Sigmoid colon (tissue), 4 donors: ENCODE data around the gene SYNE2.

Experiments used
- POLR2AphosphoS5 ChIP-seq, 4 donors: sonication (generic); formaldehyde crosslinking; IDR thresholded peaks; one replicate each; pipeline ENCODE4 v1.6.1; 2017; ENCODE audit warnings: antibody characterized with exemption in 4 of 4
- TF ChIP-seq, protein P1 (sequence below), 4 experiments: fragments of 450-650 bp in 3 of 4; fragments of 200-600 bp in 1 of 4; IDR thresholded peaks; one replicate each; pipeline ENCODE4 v1.5.1; 2016 to 2019; ENCODE audit warnings: antibody characterized with exemption in 4 of 4, mild to moderate bottlenecking in 3 of 4, moderate library complexity in 2 of 4

GRCh38 chr14:64253672-64254071 is 400.9 kb downstream of the SYNE2 start:
- TF ChIP-seq, protein P1, sequence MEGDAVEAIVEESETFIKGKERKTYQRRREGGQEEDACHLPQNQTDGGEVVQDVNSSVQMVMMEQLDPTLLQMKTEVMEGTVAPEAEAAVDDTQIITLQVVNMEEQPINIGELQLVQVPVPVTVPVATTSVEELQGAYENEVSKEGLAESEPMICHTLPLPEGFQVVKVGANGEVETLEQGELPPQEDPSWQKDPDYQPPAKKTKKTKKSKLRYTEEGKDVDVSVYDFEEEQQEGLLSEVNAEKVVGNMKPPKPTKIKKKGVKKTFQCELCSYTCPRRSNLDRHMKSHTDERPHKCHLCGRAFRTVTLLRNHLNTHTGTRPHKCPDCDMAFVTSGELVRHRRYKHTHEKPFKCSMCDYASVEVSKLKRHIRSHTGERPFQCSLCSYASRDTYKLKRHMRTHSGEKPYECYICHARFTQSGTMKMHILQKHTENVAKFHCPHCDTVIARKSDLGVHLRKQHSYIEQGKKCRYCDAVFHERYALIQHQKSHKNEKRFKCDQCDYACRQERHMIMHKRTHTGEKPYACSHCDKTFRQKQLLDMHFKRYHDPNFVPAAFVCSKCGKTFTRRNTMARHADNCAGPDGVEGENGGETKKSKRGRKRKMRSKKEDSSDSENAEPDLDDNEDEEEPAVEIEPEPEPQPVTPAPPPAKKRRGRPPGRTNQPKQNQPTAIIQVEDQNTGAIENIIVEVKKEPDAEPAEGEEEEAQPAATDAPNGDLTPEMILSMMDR (IDR thresholded peaks at IDR 0.05) = no peak
- no peak for TF ChIP-seq POLR2AphosphoS5 (IDR thresholded peaks at IDR 0.05)
